ENCODE data around the gene GYS2.

The GYS2 gene

GRCh38 chr12:21501258-21502163 is 103.1 kb downstream of the GYS2 start, which contains the start of the genes GOLT1B and RECQL:
Gene GOLT1B, plus strand, starts transcription at chr12:21501789. Its CDS starts 135 bp downstream, at chr12:21501924.
Gene RECQL, minus strand, starts transcription at chr12:21501635. Its CDS starts 2,065 bp downstream, at chr12:21499570.
- peak; percentile 98 for DNase-seq

- no peak for DNase-seq
Observed at GRCh38 chr12:21500786-21501257, 103.8 kb downstream of the GYS2 start.

- DNase-seq: no peak
Observed at GRCh38 chr12:21499765-21500164, 104.9 kb downstream of the GYS2 start.
